Upper lobe of right lung (tissue), 1 donor: Measurements from ENCODE around the gene ATG4B. TPM values are rescaled to one million over a fixed set of nuclear protein-coding genes. Genes with fewer than 3 reads are reported as not detected.

ENCODE experiments used
- ATAC-seq: fragments of 200-7000 bp; cut with Tn5 transposase; one replicate; pipeline ENCODE4 v1.9.1; 2020; ENCODE audit warnings: mild to moderate bottlenecking, moderate library complexity
- DNase-seq: peaks from one replicate; pipeline ENCODE4 v3.0.0-alpha.2; 2020
- H3K27ac ChIP-seq: fragments of 200-600 bp; one replicate; pipeline ENCODE4 v1.8.0; 2022
- H3K27me3 ChIP-seq: fragments of 200-600 bp; one replicate; pipeline ENCODE4 v1.8.0; 2022; ENCODE audit warnings: mild to moderate bottlenecking
- H3K36me3 ChIP-seq: fragments of 200-600 bp; one replicate; pipeline ENCODE4 v1.8.0; 2022
- H3K4me1 ChIP-seq: fragments of 200-600 bp; one replicate; pipeline ENCODE4 v1.8.0; 2022
- H3K4me3 ChIP-seq: fragments of 200-600 bp; one replicate; pipeline ENCODE4 v1.8.0; 2022; ENCODE audit warnings: mild to moderate bottlenecking
- H3K9me3 ChIP-seq: fragments of 200-600 bp; one replicate; pipeline ENCODE4 v1.8.0; 2022
- intact Hi-C: fragments of 100-400 bp; cut with DNase I; formaldehyde crosslinking; loops from one replicate; pipeline ENCODE4 v1.11.0; 2022
- total RNA-seq: library from RNA; stranded (reverse); fragmentation: NEBNext Ultra II Directional; extraction: Animal tissue kit (Norgen Biotek cat#: 25700); gene quantifications from one replicate; pipeline ENCODE4 v1.2.1, GENCODE V29; 2021
- TF ChIP-seq, protein P1 (sequence below): fragments of 200-600 bp; IDR thresholded peaks from one replicate; pipeline ENCODE4 v1.8.0; 2022; ENCODE audit warnings: antibody characterized with exemption
- donor health status: DM: no; HTN: yes; CAD: no; lungs with severe emphysema.

The ATG4B gene
- total RNA-seq, 1 donor from 2014 or later: 72.0 TPM

DNA sequence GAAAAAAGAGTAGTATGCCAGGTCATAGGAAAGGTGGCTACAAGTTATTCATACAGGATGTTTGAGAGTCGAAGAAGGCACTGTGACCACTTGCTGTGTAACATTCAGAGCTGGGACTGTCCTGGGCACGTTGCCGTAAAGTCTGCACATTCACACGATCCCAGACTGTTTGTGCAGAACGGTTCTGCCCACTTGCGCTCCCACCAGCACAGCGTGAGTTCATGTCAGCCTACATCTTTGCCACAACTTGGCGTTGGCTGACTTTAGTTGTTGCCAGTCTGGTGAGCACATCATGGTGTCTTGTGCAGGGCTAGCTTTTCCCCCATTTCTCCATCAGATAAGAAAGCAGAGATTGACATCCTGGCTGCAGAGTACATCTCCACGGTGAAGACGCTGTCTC, 71.4 kb downstream of the ATG4B start:
- no peaks in the 10 kb centered on the region for H3K27me3 ChIP-seq
- ATAC-seq (no peak), DNase-seq (no peak)
- H3K27ac ChIP-seq: no peak overlapping the region
- H3K4me3 ChIP-seq: no peak overlapping the region
- TF ChIP-seq, protein P1, sequence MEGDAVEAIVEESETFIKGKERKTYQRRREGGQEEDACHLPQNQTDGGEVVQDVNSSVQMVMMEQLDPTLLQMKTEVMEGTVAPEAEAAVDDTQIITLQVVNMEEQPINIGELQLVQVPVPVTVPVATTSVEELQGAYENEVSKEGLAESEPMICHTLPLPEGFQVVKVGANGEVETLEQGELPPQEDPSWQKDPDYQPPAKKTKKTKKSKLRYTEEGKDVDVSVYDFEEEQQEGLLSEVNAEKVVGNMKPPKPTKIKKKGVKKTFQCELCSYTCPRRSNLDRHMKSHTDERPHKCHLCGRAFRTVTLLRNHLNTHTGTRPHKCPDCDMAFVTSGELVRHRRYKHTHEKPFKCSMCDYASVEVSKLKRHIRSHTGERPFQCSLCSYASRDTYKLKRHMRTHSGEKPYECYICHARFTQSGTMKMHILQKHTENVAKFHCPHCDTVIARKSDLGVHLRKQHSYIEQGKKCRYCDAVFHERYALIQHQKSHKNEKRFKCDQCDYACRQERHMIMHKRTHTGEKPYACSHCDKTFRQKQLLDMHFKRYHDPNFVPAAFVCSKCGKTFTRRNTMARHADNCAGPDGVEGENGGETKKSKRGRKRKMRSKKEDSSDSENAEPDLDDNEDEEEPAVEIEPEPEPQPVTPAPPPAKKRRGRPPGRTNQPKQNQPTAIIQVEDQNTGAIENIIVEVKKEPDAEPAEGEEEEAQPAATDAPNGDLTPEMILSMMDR: no peak
- no peaks in the 10 kb centered on the region for H3K9me3 ChIP-seq
- intact Hi-C loops: no loop called here
- H3K36me3 ChIP-seq: peaks cover 84% of the 10 kb centered on the region
- H3K4me1 ChIP-seq: no peaks in the 10 kb centered on the region

GRCh38 chr2:241719093-241719492, 81.6 kb downstream of the ATG4B start:
- intact Hi-C loops: no loop called here
- H3K27me3 ChIP-seq: no peaks in the 10 kb centered on the region
- no peaks in the 10 kb centered on the region for H3K4me1 ChIP-seq
- H3K9me3 ChIP-seq: no peaks in the 10 kb centered on the region
- no peak overlapping the region for H3K27ac ChIP-seq
- no peak for DNase-seq
- peaks cover 61% of the 10 kb centered on the region for H3K36me3 ChIP-seq
- H3K4me3 ChIP-seq: no peak overlapping the region
- no peak for ATAC-seq
- TF ChIP-seq, protein P1: no peak

- DNase-seq (no peak), ATAC-seq (peak; percentile 10)
- H3K36me3 ChIP-seq: peaks cover 51% of the 10 kb centered on the region
- no peaks in the 10 kb centered on the region for H3K9me3 ChIP-seq
- intact Hi-C loops: no loop called here
- H3K4me3 ChIP-seq: no peak overlapping the region
- H3K27me3 ChIP-seq: no peaks in the 10 kb centered on the region
- H3K4me1 ChIP-seq: no peaks in the 10 kb centered on the region
- no peak overlapping the region for H3K27ac ChIP-seq
- TF ChIP-seq, protein P1: no peak
These were observed 82.6 kb downstream of the ATG4B start for GRCh38 chr2:241720099-241720498.

DNA sequence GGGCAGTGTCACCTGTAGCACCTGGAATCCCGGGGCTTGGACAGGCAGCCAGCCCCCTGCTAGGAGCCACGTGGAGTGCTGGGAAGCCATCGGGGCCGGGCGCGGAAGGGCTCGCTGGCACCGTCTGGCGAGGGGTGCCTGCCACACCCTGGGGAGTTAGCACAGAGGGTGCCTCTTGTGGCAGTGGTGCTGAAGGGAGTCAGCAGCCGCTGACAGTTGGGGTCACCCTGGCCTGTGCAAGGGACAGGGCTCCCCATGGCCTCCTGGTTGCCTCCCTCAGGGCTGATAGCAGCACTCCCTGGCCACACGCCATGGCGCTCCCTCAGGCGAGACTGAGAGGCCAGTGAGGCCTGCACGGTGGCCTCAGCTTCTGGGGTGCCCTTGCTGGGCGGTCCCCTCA, 83.1 kb downstream of the ATG4B start:
- Histone ChIP-seq H3K4me1 (no peaks in the 10 kb centered on the region), H3K27me3 (no peaks in the 10 kb centered on the region), H3K4me3 (no peak overlapping the region), H3K27ac (no peak overlapping the region), H3K9me3 (no peaks in the 10 kb centered on the region), H3K36me3 (peaks cover 52% of the 10 kb centered on the region)
- TF ChIP-seq, protein P1: no peak
- DNase-seq: no peak
- intact Hi-C loops: no loop called here
- peak; percentile 4 for ATAC-seq

GRCh38 chr2:241721852-241722251, 84.4 kb downstream of the ATG4B start:
- Histone ChIP-seq H3K9me3 (no peaks in the 10 kb centered on the region), H3K4me1 (no peaks in the 10 kb centered on the region), H3K27ac (no peak overlapping the region), H3K4me3 (no peak overlapping the region), H3K36me3 (peaks cover 46% of the 10 kb centered on the region), H3K27me3 (no peaks in the 10 kb centered on the region)
- ATAC-seq: no peak
- no peak for DNase-seq
- intact Hi-C loops: no loop called here
- TF ChIP-seq, protein P1: no peak

GRCh38 chr2:241722896-241723454, 85.5 kb downstream of the ATG4B start:
- H3K27ac ChIP-seq: no peak overlapping the region
- intact Hi-C loops: no loop called here
- TF ChIP-seq, protein P1: no peak
- no peaks in the 10 kb centered on the region for H3K9me3 ChIP-seq
- ATAC-seq (no peak), DNase-seq (no peak)
- no peak overlapping the region for H3K4me3 ChIP-seq
- peaks cover 42% of the 10 kb centered on the region for H3K36me3 ChIP-seq
- H3K4me1 ChIP-seq: no peaks in the 10 kb centered on the region
- H3K27me3 ChIP-seq: no peaks in the 10 kb centered on the region
